Measurements from ENCODE around the gene ATP9B.

DNA sequence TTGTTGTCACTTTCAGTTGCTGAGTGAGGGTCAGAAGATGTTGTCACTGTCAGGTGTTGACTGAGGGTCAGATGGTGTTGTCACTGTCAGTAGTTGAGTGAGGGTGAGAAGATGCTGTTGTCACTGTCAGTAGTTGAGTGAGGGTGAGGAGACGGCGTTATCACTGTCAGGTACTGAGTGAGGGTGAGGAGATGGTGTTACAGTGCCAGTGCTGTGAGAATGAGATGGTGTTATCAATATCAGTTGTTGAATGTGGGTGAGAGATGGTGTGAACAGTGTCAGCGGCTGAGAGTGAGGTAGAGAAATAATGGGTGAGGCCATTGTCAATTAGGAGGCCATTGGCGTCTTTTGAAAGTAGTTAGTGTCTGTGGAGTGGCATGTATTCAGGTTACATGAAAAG lies 1.6 kb upstream of the ATP9B start:
- TF ChIP-seq, protein P1, sequence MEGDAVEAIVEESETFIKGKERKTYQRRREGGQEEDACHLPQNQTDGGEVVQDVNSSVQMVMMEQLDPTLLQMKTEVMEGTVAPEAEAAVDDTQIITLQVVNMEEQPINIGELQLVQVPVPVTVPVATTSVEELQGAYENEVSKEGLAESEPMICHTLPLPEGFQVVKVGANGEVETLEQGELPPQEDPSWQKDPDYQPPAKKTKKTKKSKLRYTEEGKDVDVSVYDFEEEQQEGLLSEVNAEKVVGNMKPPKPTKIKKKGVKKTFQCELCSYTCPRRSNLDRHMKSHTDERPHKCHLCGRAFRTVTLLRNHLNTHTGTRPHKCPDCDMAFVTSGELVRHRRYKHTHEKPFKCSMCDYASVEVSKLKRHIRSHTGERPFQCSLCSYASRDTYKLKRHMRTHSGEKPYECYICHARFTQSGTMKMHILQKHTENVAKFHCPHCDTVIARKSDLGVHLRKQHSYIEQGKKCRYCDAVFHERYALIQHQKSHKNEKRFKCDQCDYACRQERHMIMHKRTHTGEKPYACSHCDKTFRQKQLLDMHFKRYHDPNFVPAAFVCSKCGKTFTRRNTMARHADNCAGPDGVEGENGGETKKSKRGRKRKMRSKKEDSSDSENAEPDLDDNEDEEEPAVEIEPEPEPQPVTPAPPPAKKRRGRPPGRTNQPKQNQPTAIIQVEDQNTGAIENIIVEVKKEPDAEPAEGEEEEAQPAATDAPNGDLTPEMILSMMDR (IDR thresholded peaks at IDR 0.05 in 8 of 11, conservative IDR thresholded peaks at IDR 0.05 in 3 of 11): no peak
- no peak for TF ChIP-seq POLR2A (IDR thresholded peaks at IDR 0.05)

All from spleen (tissue), 7 donors.